Measurements from ENCODE around the gene WNT8A.

Gene WNT8A

GRCh38 chr5:138091685-138092084 is 7.9 kb downstream of the WNT8A start:
- no peak for DNase-seq (ENCODE audit: low spot score)

- DNase-seq (ENCODE audit: low spot score) = no peak
Measured at GRCh38 chr5:138092301-138092700, 8.5 kb downstream of the WNT8A start.

- DNase-seq (ENCODE audit: low spot score) = no peak
Measured at GRCh38 chr5:138093036-138093435, 9.2 kb downstream of the WNT8A start.

DNA sequence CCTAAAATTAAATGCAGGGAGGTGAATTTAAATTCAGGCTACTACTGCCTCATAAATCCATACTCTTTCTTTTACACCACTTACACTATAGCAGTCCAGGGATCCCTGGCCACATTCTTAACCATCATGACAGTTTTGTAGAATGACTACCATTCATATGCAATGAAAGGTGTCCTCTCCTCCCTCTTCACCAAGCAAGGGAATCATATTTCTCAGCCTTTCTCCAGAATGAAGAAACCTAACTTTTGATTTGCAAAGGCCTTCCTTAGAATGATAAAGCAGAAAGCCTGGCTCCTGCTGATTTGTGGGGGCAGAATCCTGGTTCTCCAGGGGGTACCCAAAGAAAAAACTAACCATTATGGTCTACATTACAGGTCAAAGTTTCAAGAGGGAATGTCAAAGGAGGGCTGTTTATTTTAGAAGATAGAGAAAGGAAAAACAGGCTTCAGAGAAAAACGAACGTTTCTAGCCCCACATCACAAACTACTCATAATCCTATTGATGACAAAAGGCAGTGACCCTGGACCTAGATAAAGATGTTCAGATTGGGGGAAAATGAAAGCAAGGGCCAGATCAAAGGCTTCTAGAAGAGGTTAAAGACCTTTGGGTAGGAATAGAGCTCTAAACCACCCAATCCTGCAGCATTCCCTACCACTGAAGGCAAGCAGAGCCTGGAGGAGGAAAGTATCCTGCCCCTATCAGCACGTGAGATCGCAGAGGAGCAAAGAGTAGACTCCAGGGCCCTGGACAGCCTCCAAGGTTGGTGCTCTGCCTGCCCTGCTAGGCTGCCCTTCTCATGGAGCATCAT is 11.5 kb downstream of the WNT8A start:
- no peak for DNase-seq (ENCODE audit: low spot score)

GRCh38 chr5:138096363-138096762 is 12.5 kb downstream of the WNT8A start:
- no peak for DNase-seq (ENCODE audit: low spot score)

DNA sequence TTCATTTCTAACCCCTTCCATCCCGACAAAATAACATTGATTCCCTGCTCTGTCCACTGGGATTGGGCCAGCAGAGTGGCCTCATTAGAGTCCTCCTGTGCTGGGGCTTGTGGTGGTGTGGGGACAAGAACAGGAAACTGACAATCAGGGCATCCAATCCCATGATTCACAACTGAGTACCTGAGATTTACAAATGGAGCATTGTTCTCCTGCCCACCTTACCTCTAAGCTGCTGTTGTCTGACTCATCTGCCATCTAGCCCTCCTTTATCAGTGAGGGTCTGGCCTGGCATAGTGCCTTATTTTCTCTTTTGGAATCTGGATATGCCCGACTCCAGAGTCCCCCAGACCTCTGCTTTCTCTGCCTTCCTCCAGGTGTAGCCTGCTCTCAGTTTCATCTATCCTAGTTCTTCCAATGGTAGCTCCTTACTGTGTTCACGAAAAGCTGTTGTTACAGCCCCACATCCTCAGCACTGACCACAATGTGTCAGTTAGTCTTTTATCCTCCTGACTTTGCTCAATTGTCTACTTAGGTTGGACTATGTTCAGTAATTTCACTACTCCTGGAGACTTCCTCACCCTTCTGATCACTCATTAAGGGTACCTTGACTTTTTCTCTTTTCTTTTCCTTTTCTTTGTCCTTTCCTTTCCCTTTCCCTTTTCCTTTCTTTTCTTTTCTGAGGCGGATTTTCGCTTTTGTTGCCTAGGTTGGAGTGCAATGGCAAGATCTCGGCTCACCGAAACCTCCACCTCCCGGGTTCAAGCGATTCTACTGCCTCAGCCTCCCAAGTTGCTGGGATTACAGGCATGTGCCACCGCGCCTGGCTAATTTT is 13.4 kb downstream of the WNT8A start:
- DNase-seq (ENCODE audit: low spot score) = no peak

- no peak for DNase-seq (ENCODE audit: low spot score)
Measured at GRCh38 chr5:138102454-138103318, 18.9 kb downstream of the WNT8A start.

DNA sequence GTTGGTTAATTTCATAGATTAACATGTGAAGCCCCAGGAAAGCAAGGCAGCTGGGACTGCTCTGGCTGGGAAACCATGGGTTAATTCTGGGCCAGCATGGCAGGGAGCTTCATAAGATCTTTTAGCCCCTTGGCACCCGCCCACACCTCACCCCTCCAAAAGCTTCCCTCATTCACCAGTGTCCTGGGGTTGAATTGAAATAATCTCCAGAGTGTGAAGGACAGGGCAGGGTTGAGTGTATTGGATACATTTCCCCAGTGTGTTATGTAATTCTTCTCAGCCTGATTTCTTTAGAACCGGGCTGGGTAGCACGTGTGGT is 19.4 kb downstream of the WNT8A start:
- DNase-seq (ENCODE audit: low spot score) = no peak

GRCh38 chr5:138105709-138106108 is 21.9 kb downstream of the WNT8A start:
- no peak for DNase-seq (ENCODE audit: low spot score)

DNA sequence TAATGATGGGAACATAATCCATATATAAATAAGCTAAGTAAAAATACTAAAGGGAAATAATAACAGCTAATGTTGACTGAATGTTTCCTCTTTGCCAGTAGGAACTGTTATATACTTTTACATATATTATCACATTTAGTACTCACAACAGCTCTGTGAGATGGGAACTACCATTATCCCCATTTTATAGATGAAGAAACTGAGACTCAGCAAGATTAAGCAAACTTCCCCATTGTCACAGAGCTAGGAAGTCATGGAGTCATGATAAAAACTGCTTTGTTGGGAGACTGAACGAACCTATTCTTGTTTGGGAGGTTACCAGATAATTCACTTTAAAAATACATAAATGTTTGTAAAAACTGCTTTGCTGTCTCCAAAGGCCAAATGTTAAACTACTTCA is 23.4 kb downstream of the WNT8A start:
- DNase-seq (ENCODE audit: low spot score) = no peak

DNA sequence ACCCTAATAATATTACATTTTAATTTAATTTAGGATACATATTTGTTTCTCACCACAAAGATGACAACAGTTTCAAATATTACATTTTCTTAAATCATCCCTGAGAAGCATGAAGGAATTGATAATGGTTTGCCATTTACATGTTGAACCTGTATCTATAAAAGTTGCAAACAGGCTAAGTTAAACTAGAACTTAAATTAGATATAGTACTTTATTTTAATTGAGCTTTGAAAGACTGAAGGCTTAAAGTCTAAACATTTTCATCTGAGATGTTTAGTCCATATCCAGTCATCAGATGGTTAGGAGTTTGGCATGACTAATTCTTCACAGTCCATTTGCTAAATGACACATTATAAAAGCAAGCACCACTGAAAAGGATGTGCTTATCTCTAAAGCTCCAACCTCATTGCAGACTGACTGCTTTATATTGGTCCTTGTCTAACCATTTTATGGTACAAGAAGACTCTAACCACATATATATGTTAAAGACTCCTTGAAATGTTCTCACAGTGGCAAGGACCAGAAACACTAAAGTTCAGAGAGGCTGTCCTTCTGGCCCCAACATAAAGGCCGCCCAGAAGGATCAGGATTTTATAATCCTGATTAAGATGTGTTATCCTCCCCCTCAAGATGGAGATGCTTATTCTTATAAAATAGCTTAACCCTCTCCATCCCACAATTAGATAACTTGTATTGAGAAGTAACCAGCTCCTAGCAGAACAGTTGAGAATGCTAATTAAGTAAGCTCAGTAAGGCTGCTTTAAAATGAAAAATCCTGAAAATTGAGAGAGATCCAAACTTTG is 25.8 kb downstream of the WNT8A start:
- DNase-seq (ENCODE audit: low spot score) = no peak

DNA sequence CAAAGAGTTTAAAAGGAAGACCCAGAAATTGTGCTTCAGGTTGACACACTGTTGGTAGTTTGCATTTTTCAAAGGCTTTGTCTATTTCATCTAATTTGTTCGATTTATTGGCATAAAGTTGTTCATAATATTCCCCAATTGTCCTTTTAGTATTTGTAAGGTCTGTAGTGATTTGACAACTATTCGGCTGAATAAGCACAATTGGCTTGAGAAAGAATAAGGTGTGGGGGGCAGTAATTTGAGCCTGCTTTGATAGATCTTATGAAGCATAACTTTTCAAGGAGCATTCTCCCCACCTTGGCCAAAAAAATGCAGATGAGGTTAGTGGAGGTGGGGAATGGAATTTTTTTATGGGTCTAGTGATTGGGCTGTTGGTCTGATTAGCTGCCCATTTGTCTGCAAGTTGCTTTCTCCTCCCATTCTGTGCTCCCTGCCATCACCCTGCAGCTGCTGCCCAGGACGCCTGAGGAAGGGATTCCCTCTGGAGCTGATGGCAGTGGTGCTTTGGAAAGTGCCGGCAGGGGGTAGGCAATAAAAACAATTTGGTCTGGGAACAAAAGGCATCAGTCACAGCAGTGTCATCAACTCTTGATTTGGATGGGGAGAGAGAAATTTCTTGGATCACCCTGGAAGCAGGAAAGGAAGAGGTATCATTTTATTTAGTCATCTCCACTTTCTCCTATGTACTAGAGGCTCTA is 26.6 kb downstream of the WNT8A start:
- DNase-seq (ENCODE audit: low spot score) = peak; percentile 49

GRCh38 chr5:138111181-138111580 is 27.3 kb downstream of the WNT8A start:
- no peak for DNase-seq (ENCODE audit: low spot score)

- DNase-seq (ENCODE audit: low spot score) = no peak
Measured at GRCh38 chr5:138111937-138112336, 28.1 kb downstream of the WNT8A start.

DNA sequence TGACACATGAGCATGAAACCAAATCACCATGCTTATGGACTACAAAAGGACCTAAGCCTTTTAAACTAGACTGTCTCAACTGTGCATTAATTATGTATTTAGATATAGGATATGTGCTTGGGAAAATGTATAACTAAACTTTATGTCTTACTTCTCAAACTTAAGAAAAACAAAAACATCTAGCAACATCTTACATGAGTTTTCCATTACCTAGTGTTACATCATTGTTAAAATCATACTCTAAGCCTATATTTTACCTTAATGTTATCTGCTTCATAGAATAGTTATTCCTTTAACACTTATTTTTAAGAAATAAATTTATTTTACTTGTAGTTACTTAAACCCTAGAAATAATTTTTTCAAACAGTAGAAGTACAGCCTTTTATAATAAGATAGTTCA is 31.4 kb downstream of the WNT8A start:
- DNase-seq (ENCODE audit: low spot score) = no peak

DNA sequence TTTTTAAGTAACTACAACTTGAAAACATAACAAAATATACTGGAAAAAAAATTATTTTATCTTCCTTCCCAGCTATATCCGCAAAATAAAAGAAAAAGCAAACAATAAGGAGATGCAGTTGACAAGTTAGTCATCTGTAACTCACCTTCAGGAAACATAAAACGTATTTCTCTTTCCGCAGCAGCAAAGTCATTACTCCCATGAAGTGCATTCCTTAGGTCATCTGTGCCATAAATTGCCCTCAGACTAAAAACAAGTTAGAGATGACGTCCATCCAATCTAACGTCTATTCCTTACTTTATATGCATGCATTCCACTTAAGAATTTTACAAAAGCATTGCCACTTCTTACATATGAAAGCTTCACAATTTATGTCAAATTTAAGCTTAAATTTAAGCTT is 44.5 kb downstream of the WNT8A start:
- no peak for DNase-seq (ENCODE audit: low spot score)

DNA sequence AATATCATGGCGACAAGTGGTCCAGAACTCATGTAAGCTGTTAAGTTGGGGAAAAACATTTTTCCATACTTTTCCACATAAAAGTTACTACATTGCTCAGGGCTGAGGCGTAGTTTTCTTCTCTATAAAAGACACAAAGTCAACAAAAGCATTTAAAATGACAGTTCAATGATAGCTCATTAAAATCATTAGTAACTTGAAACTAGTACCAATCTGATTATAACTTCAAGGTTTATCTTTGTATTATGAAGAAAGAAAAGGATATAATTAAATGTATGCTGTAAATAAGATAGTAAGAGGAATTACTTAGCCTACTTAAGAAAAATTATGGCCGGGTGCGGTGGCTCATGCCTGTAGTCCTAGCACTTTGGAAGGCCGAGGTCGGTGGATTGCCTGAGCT is 45.5 kb downstream of the WNT8A start:
- DNase-seq (ENCODE audit: low spot score) = no peak

DNA sequence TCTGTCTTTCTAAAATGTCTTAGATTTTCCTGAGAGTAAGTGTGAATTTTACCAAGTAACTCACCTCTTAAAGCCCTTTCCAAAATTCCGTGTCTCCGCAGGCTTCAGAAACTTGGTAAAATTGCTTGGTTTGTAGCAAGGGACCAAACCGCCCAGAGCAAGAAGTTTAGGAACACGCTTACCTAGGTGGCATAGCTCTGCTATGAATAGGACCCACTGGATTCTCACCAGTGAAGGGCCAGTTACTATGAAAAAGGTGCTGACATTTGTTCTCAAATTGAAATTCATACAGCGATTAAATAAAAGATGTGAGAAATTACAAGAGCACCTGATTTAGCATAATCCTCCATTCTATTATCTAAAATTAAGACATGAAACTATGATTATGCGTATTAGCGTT is 48.7 kb downstream of the WNT8A start:
- DNase-seq (ENCODE audit: low spot score) = no peak

GRCh38 chr5:138138949-138139780 is 55.3 kb downstream of the WNT8A start, which contains the start of gene NME5:
NME5 (minus strand) TSS chr5:138139428; CDS start chr5:138138780, 648 bp downstream.
- DNase-seq (ENCODE audit: low spot score) = peak; percentile 80

DNA sequence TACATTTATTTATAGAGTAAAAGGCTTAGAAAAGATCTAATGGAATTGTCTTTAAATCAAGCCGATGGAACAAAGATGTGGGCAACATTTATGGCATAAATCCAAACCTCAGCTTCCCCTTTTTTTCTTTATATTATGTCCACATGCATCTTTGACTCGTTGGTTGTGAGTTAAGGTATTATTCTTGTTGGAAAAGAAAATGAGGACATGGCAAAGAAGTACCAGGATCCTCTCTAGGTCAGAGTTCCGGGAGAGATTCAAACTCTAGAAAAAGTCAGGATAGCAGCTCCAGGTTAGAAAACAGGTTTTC is 55.9 kb downstream of the WNT8A start:
- DNase-seq (ENCODE audit: low spot score) = no peak

All from ecto neural progenitor cell (in vitro differentiated cells).